Limb (tissue), 2 donors: ENCODE results near the gene SLC25A15.

ENCODE experiments used
- DNase-seq, 2 donors: peaks; one replicate each; pipeline ENCODE4 v3.0.0-alpha.2; 2016; ENCODE audit errors: extremely low spot score in 2 of 2

Gene SLC25A15

GRCh38 chr13:40789275-40790153, at the start of gene SLC25A15:
Gene SLC25A15 (plus strand): TSS chr13:40789611. CDS start chr13:40793227, 3,616 bp downstream.
- peak; percentile 68 to 86 for DNase-seq

GRCh38 chr13:40749327-40749726, 40.1 kb upstream of the SLC25A15 start:
- no peak for DNase-seq

GRCh38 chr13:40755082-40755700, 34.2 kb upstream of the SLC25A15 start:
- DNase-seq, result no peak

GRCh38 chr13:40756042-40756441, 33.4 kb upstream of the SLC25A15 start:
- DNase-seq, result no peak

GRCh38 chr13:40758811-40759210, 30.6 kb upstream of the SLC25A15 start:
- no peak for DNase-seq

- DNase-seq, result no peak
Observed at GRCh38 chr13:40762849-40763248, 26.6 kb upstream of the SLC25A15 start.

GRCh38 chr13:40764587-40765403, 24.6 kb upstream of the SLC25A15 start:
- DNase-seq, result no peak

GRCh38 chr13:40765602-40766001, 23.8 kb upstream of the SLC25A15 start:
- no peak for DNase-seq

GRCh38 chr13:40769970-40770369, 19.4 kb upstream of the SLC25A15 start:
- DNase-seq, result no peak

- no peak for DNase-seq
Observed at GRCh38 chr13:40770609-40770933, 18.8 kb upstream of the SLC25A15 start.

- DNase-seq, result peak; percentile 92 to 97
Observed at GRCh38 chr13:40770934-40771618, 18.3 kb upstream of the SLC25A15 start, which contains the start of gene MRPS31. Gene MRPS31 (minus strand): TSS chr13:40771190. CDS start chr13:40771136, 54 bp downstream.

GRCh38 chr13:40772765-40773473, 16.5 kb upstream of the SLC25A15 start:
- DNase-seq, result no peak

GRCh38 chr13:40774672-40775071, 14.7 kb upstream of the SLC25A15 start:
- DNase-seq, result no peak

- DNase-seq, result no peak
Observed at GRCh38 chr13:40776232-40776631, 13.2 kb upstream of the SLC25A15 start.

GRCh38 chr13:40776681-40777165, 12.7 kb upstream of the SLC25A15 start:
- no peak for DNase-seq

- peak in 1 of 2 donors; percentile 26 for DNase-seq
Observed at GRCh38 chr13:40777166-40777808, 12.1 kb upstream of the SLC25A15 start.

GRCh38 chr13:40777809-40778175, 11.6 kb upstream of the SLC25A15 start:
- no peak for DNase-seq

- no peak for DNase-seq
Observed at GRCh38 chr13:40779049-40779448, 10.4 kb upstream of the SLC25A15 start.

- DNase-seq, result no peak
Observed at GRCh38 chr13:40779796-40780285, 9.6 kb upstream of the SLC25A15 start.
